Panc1 (cell line): ENCODE data around the gene CCDC71. TPM values are rescaled to one million over a fixed set of nuclear protein-coding genes. Genes with fewer than 3 reads are reported as not detected.

Experiments used
- ATAC-seq: fragments of 200-7000 bp; cut with Tn5 transposase; 2 replicates; pipeline ENCODE4 v1.9.1; 2020; ENCODE audit warnings: mild to moderate bottlenecking, moderate library complexity
- BruUV-seq: library from RNA; stranded (reverse); fragments of 400-500 nt; replicated peaks from 2 replicates; lab custom pipeline; 2021; lab: Mats Ljungman, UMichigan
- CTCF ChIA-PET: fragments of 300-600 bp; sonication (Branson Sonifier 250); formaldehyde crosslinking; loops from one replicate; lab custom pipeline; 2022; ENCODE audit warnings: antibody characterized with exemption; lab: Charles Lee
- POLR2A ChIA-PET: fragments of 300-600 bp; sonication (Branson Sonifier 250); formaldehyde crosslinking; loops from one replicate; lab custom pipeline; 2022; ENCODE audit warnings: antibody characterized with exemption; lab: Charles Lee
- DNase-seq: peaks from one replicate; pipeline ENCODE4 v3.0.0-alpha.2; 2010; ENCODE audit warnings: low read depth, low spot score
- H3K27ac ChIP-seq: 2 replicates; pipeline ENCODE4 v1.5.1; 2011; ENCODE audit warnings: mild to moderate bottlenecking, low read length, inconsistent platforms
- H3K27me3 ChIP-seq: fragments of 200-500 bp; sonication (Bioruptor generic); 2 replicates; pipeline ENCODE4 v1.6.0; 2014; ENCODE audit warnings: low read length, inconsistent platforms; ENCODE audit not compliant: control insufficient read depth, insufficient read depth
- H3K36me3 ChIP-seq: fragments of 200-500 bp; sonication (Bioruptor generic); 2 replicates; pipeline ENCODE4 v1.5.1; 2014; ENCODE audit warnings: inconsistent platforms, mild to moderate bottlenecking, low read length, moderate library complexity; ENCODE audit not compliant: control insufficient read depth, insufficient read depth
- H3K4me1 ChIP-seq: 2 replicates; pipeline ENCODE4 v1.5.1; 2011; ENCODE audit warnings: inconsistent platforms, mild to moderate bottlenecking, low read length, moderate library complexity; ENCODE audit not compliant: control insufficient read depth, insufficient read depth
- H3K4me3 ChIP-seq, 2 experiments: 2 replicates each; pipeline ENCODE4 v1.5.1; 2011 to 2012; ENCODE audit warnings: low read depth in 2 of 2, low read length in 2 of 2, mild to moderate bottlenecking in 2 of 2, inconsistent platforms in 1 of 2, moderate library complexity in 1 of 2
- H3K9me3 ChIP-seq: fragments of 200-500 bp; sonication (Bioruptor generic); 2 replicates; pipeline ENCODE4 v1.5.1; 2014; ENCODE audit warnings: low read depth, mild to moderate bottlenecking, inconsistent platforms, low read length, moderate library complexity; ENCODE audit not compliant: control insufficient read depth, insufficient read depth
- CTCF ChIP-seq: fragments of 450-650 bp; IDR thresholded peaks from 2 replicates; pipeline ENCODE4 v1.5.1; 2017; ENCODE audit warnings: mild to moderate bottlenecking
- POLR2AphosphoS5 ChIP-seq: IDR thresholded peaks from 2 replicates; pipeline ENCODE4 v1.6.1; 2012; ENCODE audit warnings: mild to moderate bottlenecking, low read depth, low read length, moderate library complexity
- REST ChIP-seq, 2 experiments: IDR thresholded peaks; 2 replicates each; pipeline ENCODE4 v1.6.1; 2011 to 2012; ENCODE audit warnings: low read depth in 2 of 2, control low read depth in 1 of 2, low read length in 1 of 2, mild to moderate bottlenecking in 1 of 2, moderate library complexity in 1 of 2; ENCODE audit not compliant: insufficient read depth in 1 of 2
- SIN3A ChIP-seq: IDR thresholded peaks from 2 replicates; pipeline ENCODE4 v1.6.1; 2012; ENCODE audit warnings: low read depth, mild to moderate bottlenecking, low read length, moderate library complexity, borderline replicate concordance; ENCODE audit not compliant: insufficient read depth
- TCF7L2 ChIP-seq: IDR thresholded peaks from 2 replicates; pipeline ENCODE4 v1.6.1; 2011; ENCODE audit warnings: mild to moderate bottlenecking, low read depth, low read length, inconsistent platforms
- in situ Hi-C: cut with HindIII; loops from 2 replicates; pipeline ENCODE4 v1.10.0; 2016; ENCODE audit warnings: low sequenced_read_pairs, low pct_unique_long_range_greater_than_20kb
- intact Hi-C: fragments of 100-400 bp; cut with micrococcal nuclease; formaldehyde crosslinking; loops from one replicate; pipeline ENCODE4 v1.10.0; 2022; ENCODE audit not compliant: unreplicated experiment
- total RNA-seq: library from RNA; stranded (reverse); gene quantifications from one replicate; pipeline ENCODE4 v1.2.1, GENCODE V29; 2021; ENCODE audit not compliant: unreplicated experiment

CCDC71 gene
- total RNA-seq, 1 experiment from 2014 or later, result 14.1 TPM

GRCh38 chr3:49174397-49174985 lies 8.4 kb upstream of the CCDC71 start:
- ChIA-PET POLR2A (no interaction called here), CTCF (no interaction called here)
- intact Hi-C loops, result no loop called here
- no peak for ATAC-seq
- no peaks in the 10 kb centered on the region for H3K9me3 ChIP-seq
- H3K27ac ChIP-seq, result no peak overlapping the region
- TF ChIP-seq TCF7L2, result no peak
- no peak for TF ChIP-seq REST (IDR thresholded peaks at IDR 0.05; ENCODE audit: insufficient read depth in 1 of 2, low read depth in 2 of 2, low read length in 1 of 2)
- TF ChIP-seq CTCF, result no peak
- H3K27me3 ChIP-seq, result no peaks in the 10 kb centered on the region
- no peak for DNase-seq
- BruUV-seq, result no TSS peak
- H3K4me3 ChIP-seq, result no peak overlapping the region
- in situ Hi-C loops, result no loop called here
- peaks cover 6% of the 10 kb centered on the region for H3K4me1 ChIP-seq
- no peaks in the 10 kb centered on the region; the same call in 1 of the 2 replicates for H3K36me3 ChIP-seq

GRCh38 chr3:49173792-49174170 lies 7.7 kb upstream of the CCDC71 start:
- Histone ChIP-seq H3K9me3 (no peaks in the 10 kb centered on the region), H3K36me3 (no peaks in the 10 kb centered on the region; the same call in 1 of the 2 replicates), H3K27ac (no peak overlapping the region), H3K4me1 (peaks cover 6% of the 10 kb centered on the region), H3K27me3 (no peaks in the 10 kb centered on the region), H3K4me3 (no peak overlapping the region)
- no TSS peak for BruUV-seq
- no peak for DNase-seq
- TF ChIP-seq POLR2AphosphoS5 (no peak), REST (IDR thresholded peaks at IDR 0.05; ENCODE audit: insufficient read depth in 1 of 2, low read depth in 2 of 2, low read length in 1 of 2) (no peak), CTCF (no peak), SIN3A (no peak), TCF7L2 (no peak)
- no peak for ATAC-seq
- CTCF ChIA-PET, result no interaction called here
- intact Hi-C loops, result no loop called here
- in situ Hi-C loops, result no loop called here
- POLR2A ChIA-PET, result no interaction called here
